H1 (cell line): ENCODE measurements around the gene CDKL1. TPM values are rescaled to one million over a fixed set of nuclear protein-coding genes. Genes with fewer than 3 reads are reported as not detected.

Experiments
- CTCF ChIA-PET: fragments of 300-600 bp; sonication (Branson Sonifier 250); formaldehyde crosslinking; loops from one replicate; lab custom pipeline; 2021; ENCODE audit not compliant: partially characterized antibody; lab: Charles Lee
- POLR2A ChIA-PET: fragments of 300-600 bp; sonication (Branson Sonifier 250); formaldehyde crosslinking; loops from one replicate; lab custom pipeline; 2021; ENCODE audit warnings: inconsistent platforms; ENCODE audit not compliant: partially characterized antibody; lab: Charles Lee
- DNase-seq, 2 experiments: peaks; one replicate each; pipeline versions ENCODE4 v3.0.0 to v3.0.0-alpha.2; 2010 to 2022; ENCODE audit warnings: low spot score in 2 of 2, low read depth in 1 of 2, mixed read lengths in 1 of 2
- FAIRE-seq: peaks from 2 replicates; lab custom pipeline; 2011; peaks lifted over from hg19 to GRCh38; lab: Jason Lieb, UNC
- H2AFZ ChIP-seq: 2 replicates; pipeline ENCODE4 v1.8.1; 2012; ENCODE audit warnings: low read length, inconsistent platforms
- H2AK5ac ChIP-seq: 2 replicates; pipeline ENCODE4 v1.6.1; 2013; ENCODE audit warnings: low read depth, low read length
- H2BK120ac ChIP-seq: replicated peaks from 2 replicates; pipeline ENCODE3; 2013; ENCODE audit warnings: low read depth, low read length, inconsistent platforms
- H2BK12ac ChIP-seq: 2 replicates; pipeline ENCODE4 v1.6.1; 2013; ENCODE audit warnings: low read depth, low read length
- H2BK15ac ChIP-seq: 2 replicates; pipeline ENCODE4 v1.6.1; 2013; ENCODE audit warnings: low read length
- H2BK20ac ChIP-seq: 2 replicates; pipeline ENCODE4 v1.6.1; 2013; ENCODE audit warnings: low read length
- H2BK5ac ChIP-seq: 2 replicates; pipeline ENCODE4 v1.6.1; 2013; ENCODE audit warnings: low read depth, low read length
- H3K14ac ChIP-seq: 2 replicates; pipeline ENCODE4 v1.6.1; 2013; ENCODE audit warnings: inconsistent platforms; ENCODE audit not compliant: insufficient read length
- H3K18ac ChIP-seq: 2 replicates; pipeline ENCODE4 v1.6.1; 2013; ENCODE audit warnings: low read length; ENCODE audit errors: extremely low read depth
- H3K23ac ChIP-seq: 2 replicates; pipeline ENCODE4 v1.6.1; 2013; ENCODE audit warnings: inconsistent platforms; ENCODE audit not compliant: insufficient read length
- H3K23me2 ChIP-seq: 2 replicates; pipeline ENCODE4 v1.6.1; 2013; ENCODE audit warnings: low read depth, low read length
- H3K27ac ChIP-seq: 2 replicates; pipeline ENCODE4 v1.6.1; 2011; ENCODE audit warnings: low read depth, low read length, inconsistent platforms
- H3K27me3 ChIP-seq, 4 experiments: replicated peaks in 1 of 4; 1 replicate in 1 of 4; 2 replicates in 3 of 4; pipeline versions ENCODE4 v1.6.1 to v1.8.1; 2011 to 2013; ENCODE audit warnings: low read length in 3 of 4, mild to moderate bottlenecking in 3 of 4, inconsistent platforms in 2 of 4, mixed read lengths in 2 of 4, moderate library complexity in 1 of 4; ENCODE audit not compliant: control insufficient read depth in 3 of 4, insufficient read depth in 3 of 4; ENCODE audit errors: extremely low read depth in 1 of 4
- H3K36me3 ChIP-seq, 4 experiments: 2 replicates each; pipeline versions ENCODE4 v1.6.1 to v1.8.1; 2011 to 2013; ENCODE audit warnings: mild to moderate bottlenecking in 4 of 4, low read length in 3 of 4, moderate library complexity in 2 of 4, control low read depth in 1 of 4, inconsistent platforms in 1 of 4; ENCODE audit not compliant: insufficient read depth in 4 of 4, control insufficient read depth in 2 of 4
- H3K4ac ChIP-seq: replicated peaks from 2 replicates; pipeline ENCODE3; 2013; ENCODE audit warnings: low read length, low read depth, mixed read lengths, inconsistent platforms; ENCODE audit not compliant: insufficient read length
- H3K4me1 ChIP-seq, 4 experiments: replicated peaks in 1 of 4; 1 replicate in 1 of 4; 2 replicates in 3 of 4; pipeline versions ENCODE4 v1.6.1 to v1.8.1; 2011 to 2013; ENCODE audit warnings: low read length in 3 of 4, inconsistent platforms in 2 of 4, mixed read lengths in 1 of 4; ENCODE audit not compliant: insufficient read depth in 4 of 4, control insufficient read depth in 3 of 4
- H3K4me2 ChIP-seq, 2 experiments: 2 replicates each; pipeline versions ENCODE4 v1.6.1 to v1.8.1; 2011 to 2013; ENCODE audit warnings: low read depth in 2 of 2, low read length in 2 of 2, control low read depth in 1 of 2, inconsistent platforms in 1 of 2, mild to moderate bottlenecking in 1 of 2; ENCODE audit not compliant: insufficient read depth in 1 of 2
- H3K4me3 ChIP-seq, 4 experiments: fragments of 200-600, 300-600 bp in 1 of 4; sonication (generic), shearing (Covaris generic), sonication (Bioruptor Twin) in 1 of 4; 2 replicates each; pipeline versions ENCODE4 v1.5.1 to v1.8.1; 2011 to 2016; ENCODE audit warnings: low read length in 4 of 4, low read depth in 3 of 4, control low read depth in 2 of 4, inconsistent platforms in 2 of 4, mild to moderate bottlenecking in 2 of 4, mixed read lengths in 1 of 4, moderate library complexity in 1 of 4; ENCODE audit not compliant: insufficient read depth in 2 of 4; ENCODE audit errors: extremely low read depth in 1 of 4
- H3K56ac ChIP-seq: replicated peaks from 2 replicates; pipeline ENCODE3; 2013; ENCODE audit warnings: low read depth, mild to moderate bottlenecking, mixed read lengths, low read length, inconsistent platforms; ENCODE audit not compliant: insufficient read length
- H3K79me1 ChIP-seq: 2 replicates; pipeline ENCODE4 v1.6.1; 2013; ENCODE audit warnings: low read depth, low read length, control low read depth
- H3K79me2 ChIP-seq, 2 experiments: 2 replicates each; pipeline versions ENCODE4 v1.6.1 to v1.8.1; 2012 to 2013; ENCODE audit warnings: low read length in 2 of 2, mild to moderate bottlenecking in 2 of 2, inconsistent platforms in 1 of 2; ENCODE audit not compliant: insufficient read depth in 2 of 2, control insufficient read depth in 1 of 2
- H3K9ac ChIP-seq, 4 experiments: replicated peaks in 1 of 4; 1 replicate in 1 of 4; 2 replicates in 3 of 4; pipeline versions ENCODE4 v1.6.1 to v1.8.1; 2011 to 2013; ENCODE audit warnings: low read depth in 3 of 4, low read length in 3 of 4, control low read depth in 2 of 4, mild to moderate bottlenecking in 2 of 4, moderate library complexity in 2 of 4, inconsistent platforms in 1 of 4; ENCODE audit errors: extremely low read depth in 1 of 4
- H3K9me3 ChIP-seq, 2 experiments: 2 replicates each; pipeline versions ENCODE4 v1.6.1 to v1.8.1; 2012 to 2013; ENCODE audit warnings: mild to moderate bottlenecking in 2 of 2, moderate library complexity in 2 of 2, control low read depth in 1 of 2, inconsistent platforms in 1 of 2, low read depth in 1 of 2, low read length in 1 of 2, mixed read lengths in 1 of 2; ENCODE audit not compliant: insufficient read depth in 2 of 2
- H4K20me1 ChIP-seq, 2 experiments: replicated peaks in 1 of 2; 2 replicates each; pipeline versions ENCODE3 to v1.8.1; 2011 to 2013; ENCODE audit warnings: inconsistent platforms in 2 of 2, low read length in 2 of 2, mild to moderate bottlenecking in 1 of 2; ENCODE audit not compliant: insufficient read depth in 2 of 2, control insufficient read depth in 1 of 2
- H4K5ac ChIP-seq: 2 replicates; pipeline ENCODE4 v1.6.1; 2013; ENCODE audit warnings: low read length, low read depth, mixed read lengths, inconsistent platforms; ENCODE audit not compliant: insufficient read length
- H4K8ac ChIP-seq: 2 replicates; pipeline ENCODE4 v1.8.0; 2013; ENCODE audit warnings: mild to moderate bottlenecking, moderate library complexity, low read length, inconsistent platforms; ENCODE audit not compliant: insufficient read depth; ENCODE audit errors: extremely low read depth
- H4K91ac ChIP-seq: replicated peaks from 2 replicates; pipeline ENCODE3; 2013; ENCODE audit warnings: low read length, mixed read lengths, inconsistent platforms; ENCODE audit not compliant: insufficient read length
- CREB1 ChIP-seq: IDR thresholded peaks from 2 replicates; pipeline ENCODE4 v1.6.1; 2012; ENCODE audit warnings: inconsistent platforms
- EGR1 ChIP-seq: IDR thresholded peaks from 2 replicates; pipeline ENCODE4 v1.6.1; 2011; ENCODE audit warnings: low read depth, low read length, borderline replicate concordance
- EZH2 ChIP-seq: fragments of 200-600 bp; sonication (generic); IDR thresholded peaks from 2 replicates; pipeline ENCODE4 v1.7.1; 2012; ENCODE audit warnings: low read depth, mild to moderate bottlenecking, moderate library complexity, low read length, inconsistent platforms; ENCODE audit not compliant: severe bottlenecking
- NRF1 ChIP-seq: IDR thresholded peaks from 2 replicates; pipeline ENCODE4 v1.6.1; 2011; ENCODE audit warnings: mild to moderate bottlenecking, low read depth, low read length, improper control_type of control experiment
- PHF8 ChIP-seq: fragments of 200-600 bp; sonication (generic); conservative IDR thresholded peaks from 2 replicates; pipeline ENCODE4 v1.7.1; 2012; ENCODE audit warnings: low read depth, mild to moderate bottlenecking, inconsistent platforms, low read length, moderate library complexity
- RNF2 ChIP-seq: fragments of 200-900, 300-1000 bp; sonication (generic); IDR thresholded peaks from 2 replicates; pipeline ENCODE4 v1.7.1; 2016; ENCODE audit warnings: borderline replicate concordance, low read depth, mild to moderate bottlenecking, antibody characterized with exemption, low read length; ENCODE audit not compliant: poor library complexity, severe bottlenecking; ENCODE audit errors: missing control alignments
- SUZ12 ChIP-seq: fragments of 200-600 bp; sonication (generic); IDR thresholded peaks from 2 replicates; pipeline ENCODE4 v1.6.1; 2012; ENCODE audit warnings: mild to moderate bottlenecking, inconsistent platforms, low read length, moderate library complexity, mixed read lengths
- TCF12 ChIP-seq: IDR thresholded peaks from 2 replicates; pipeline ENCODE4 v1.6.1; 2011; ENCODE audit warnings: low read depth, mild to moderate bottlenecking, low read length
- WGBS, 2 experiments: shearing (Covaris generic) in 1 of 2; methylation state at CpG; one replicate each; pipeline versions ENCODE4 v1.1.6 to v1.1.7; 2013 to 2015; ENCODE audit warnings: low lambda C conversion rate in 2 of 2, mixed read lengths in 2 of 2, inconsistent platforms in 1 of 2, low coverage in 1 of 2, missing lambda C conversion rate in 1 of 2; ENCODE audit not compliant: insufficient replicate concordance in 2 of 2, insufficient coverage in 1 of 2, insufficient read length in 1 of 2; ENCODE audit errors: extremely low coverage in 1 of 2, missing lambda C conversion rate in 1 of 2; 5-methylcytosine and 5-hydroxymethylcytosine counted together
- polyA plus RNA-seq, 7 experiments: library from polyadenylated mRNA; depleted of rRNA in 3 of 7; stranded (reverse) in 5 of 7; unstranded in 2 of 7; fragments of >200 nt in 5 of 7; fragments of 200-250 nt in 2 of 7; gene quantifications; 1 replicate in 5 of 7; 2 replicates in 1 of 7; 4 replicates in 1 of 7; pipeline versions ENCODE4 v1.2.1 to v1.2.3, GENCODE V29; 2011 to 2013; ENCODE audit warnings: missing spikeins in 2 of 7, mixed read lengths in 2 of 7
- total RNA-seq: library from RNA; stranded (reverse); fragmentation: NEBNext Ultra II Directional; extraction: Animal tissue kit (Norgen Biotek cat#: 25700); gene quantifications from 2 replicates; pipeline ENCODE4 v1.2.1, GENCODE V29; 2021
- TF ChIP-seq, protein P1 (sequence below), 3 experiments: IDR thresholded peaks; 1 replicate in 2 of 3; 2 replicates in 1 of 3; pipeline versions ENCODE4 v1.5.1 to v1.6.1; 2011; ENCODE audit warnings: low read length in 3 of 3, mild to moderate bottlenecking in 3 of 3, inconsistent platforms in 2 of 3, low read depth in 1 of 3, moderate library complexity in 1 of 3; ENCODE audit not compliant: insufficient read depth in 1 of 3; ENCODE audit errors: control extremely low read depth in 1 of 3
- TF ChIP-seq, protein P2 (sequence below): IDR thresholded peaks from 2 replicates; pipeline ENCODE4 v1.6.1; 2011; ENCODE audit warnings: low read length, improper control_type of control experiment

The CDKL1 gene
- total and polyA plus RNA-seq, 2 of the 8 experiments (the other 6 are each of a cell fraction or from before 2014, with no cell fraction given) = 1.2 to 2.2 TPM

GRCh38 chr14:50398189-50398580, 1.5 kb upstream of the CDKL1 start:
- H3K27me3 ChIP-seq = peaks cover 0 to 14% (median 9%) of the 10 kb centered on the region in 4 experiments; a peak in 4 of 7 replicates
- 93% methylated on average over 2 of the region's 2 CpGs; no CpG with 5 or more reads in 1 of the 2 experiments for WGBS, 2 experiments
- H3K4me1 ChIP-seq = peaks cover 4 to 12% (median 7%) of the 10 kb centered on the region in 4 experiments; a peak in 6 of 7 replicates
- no peak overlapping the region for H3K4ac ChIP-seq
- ChIA-PET POLR2A (interaction anchor here (0.6 to 3.2 kb wide), 3 partner anchors 16 to 133 kb away, joined by 3 to 10 read pairs (median 10); partner anchors contain the start of genes DMAC2L, L2HGDH and MAP4K5), CTCF (interaction anchor here (1.1 to 1.3 kb wide), 2 partner anchors 55 to 57 kb away, joined by 3 to 5 read pairs; no protein-coding TSS in a partner anchor)
- no peak overlapping the region for H3K9ac ChIP-seq
- H3K14ac ChIP-seq = no peak overlapping the region
- H3K9me3 ChIP-seq = no peaks in the 10 kb centered on the region
- H2AK5ac ChIP-seq = no peak overlapping the region
- H3K18ac ChIP-seq = no peak overlapping the region
- no peaks in the 10 kb centered on the region for H3K79me1 ChIP-seq
- H3K79me2 ChIP-seq = no peaks in the 10 kb centered on the region
- DNase-seq (no peak), FAIRE-seq (no peak)
- no peak overlapping the region for H4K91ac ChIP-seq
- no peaks in the 10 kb centered on the region for H4K20me1 ChIP-seq
- H2BK20ac ChIP-seq = no peak overlapping the region
- H2BK15ac ChIP-seq = no peak overlapping the region
- H3K4me3 ChIP-seq = no peak overlapping the region
- no peak overlapping the region for H4K8ac ChIP-seq
- H2BK5ac ChIP-seq = no peak overlapping the region
- no peak overlapping the region for H2BK120ac ChIP-seq
- H3K56ac ChIP-seq = no peak overlapping the region
- H3K27ac ChIP-seq = no peak overlapping the region
- H3K4me2 ChIP-seq = no peak overlapping the region; a peak in 1 of 4 replicates
- H3K23ac ChIP-seq = no peak overlapping the region
- H2BK12ac ChIP-seq = no peak overlapping the region
- peaks cover 11% of the 10 kb centered on the region for H3K23me2 ChIP-seq
- no peaks in the 10 kb centered on the region for H3K36me3 ChIP-seq
- no peak overlapping the region for H2AFZ ChIP-seq
- H4K5ac ChIP-seq = no peak overlapping the region
- TF ChIP-seq NRF1 (no peak), TCF12 (no peak), CREB1 (no peak), RNF2 (no peak), SUZ12 (no peak), EGR1 (no peak), PHF8 (no peak), EZH2 (no peak)
- TF ChIP-seq, protein P1, sequence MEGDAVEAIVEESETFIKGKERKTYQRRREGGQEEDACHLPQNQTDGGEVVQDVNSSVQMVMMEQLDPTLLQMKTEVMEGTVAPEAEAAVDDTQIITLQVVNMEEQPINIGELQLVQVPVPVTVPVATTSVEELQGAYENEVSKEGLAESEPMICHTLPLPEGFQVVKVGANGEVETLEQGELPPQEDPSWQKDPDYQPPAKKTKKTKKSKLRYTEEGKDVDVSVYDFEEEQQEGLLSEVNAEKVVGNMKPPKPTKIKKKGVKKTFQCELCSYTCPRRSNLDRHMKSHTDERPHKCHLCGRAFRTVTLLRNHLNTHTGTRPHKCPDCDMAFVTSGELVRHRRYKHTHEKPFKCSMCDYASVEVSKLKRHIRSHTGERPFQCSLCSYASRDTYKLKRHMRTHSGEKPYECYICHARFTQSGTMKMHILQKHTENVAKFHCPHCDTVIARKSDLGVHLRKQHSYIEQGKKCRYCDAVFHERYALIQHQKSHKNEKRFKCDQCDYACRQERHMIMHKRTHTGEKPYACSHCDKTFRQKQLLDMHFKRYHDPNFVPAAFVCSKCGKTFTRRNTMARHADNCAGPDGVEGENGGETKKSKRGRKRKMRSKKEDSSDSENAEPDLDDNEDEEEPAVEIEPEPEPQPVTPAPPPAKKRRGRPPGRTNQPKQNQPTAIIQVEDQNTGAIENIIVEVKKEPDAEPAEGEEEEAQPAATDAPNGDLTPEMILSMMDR (IDR thresholded peaks at IDR 0.05; ENCODE audit: control extremely low read depth in 1 of 3, insufficient read depth in 1 of 3, low read depth in 1 of 3, low read length in 3 of 3) = no peak
- TF ChIP-seq, protein P2, sequence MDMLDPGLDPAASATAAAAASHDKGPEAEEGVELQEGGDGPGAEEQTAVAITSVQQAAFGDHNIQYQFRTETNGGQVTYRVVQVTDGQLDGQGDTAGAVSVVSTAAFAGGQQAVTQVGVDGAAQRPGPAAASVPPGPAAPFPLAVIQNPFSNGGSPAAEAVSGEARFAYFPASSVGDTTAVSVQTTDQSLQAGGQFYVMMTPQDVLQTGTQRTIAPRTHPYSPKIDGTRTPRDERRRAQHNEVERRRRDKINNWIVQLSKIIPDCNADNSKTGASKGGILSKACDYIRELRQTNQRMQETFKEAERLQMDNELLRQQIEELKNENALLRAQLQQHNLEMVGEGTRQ = no peak
